Type B pancreatic cell (in vitro differentiated cells): ENCODE results near the gene EHMT2. TPM values are rescaled to one million over a fixed set of nuclear protein-coding genes. Genes with fewer than 3 reads are reported as not detected.

Source experiments
- DNase-seq: peaks from one replicate; pipeline ENCODE4 v3.0.0; 2021; ENCODE audit warnings: mixed read lengths; ENCODE audit not compliant: unreplicated experiment; ENCODE audit errors: extremely low spot score
- H3K27ac Mint-ChIP-seq: 2 replicates; pipeline ENCODE4 v1.8.0; 2021; ENCODE audit warnings: mild to moderate bottlenecking, mixed read lengths
- H3K27me3 Mint-ChIP-seq: 2 replicates; pipeline ENCODE4 v1.8.0; 2021; ENCODE audit warnings: mixed read lengths
- H3K36me3 Mint-ChIP-seq: 2 replicates; pipeline ENCODE4 v1.8.0; 2021; ENCODE audit warnings: mixed read lengths
- H3K4me1 Mint-ChIP-seq: one replicate; pipeline ENCODE4 v1.8.0; 2021; ENCODE audit warnings: mixed read lengths; ENCODE audit not compliant: unreplicated experiment
- H3K4me3 Mint-ChIP-seq: 2 replicates; pipeline ENCODE4 v1.8.0; 2021; ENCODE audit warnings: mild to moderate bottlenecking, mixed read lengths
- H3K9me3 Mint-ChIP-seq: 2 replicates; pipeline ENCODE4 v1.8.0; 2021; ENCODE audit warnings: mixed read lengths
- total RNA-seq: library from RNA; stranded (reverse); gene quantifications from 2 replicates; pipeline ENCODE4 v1.2.1, GENCODE V29; 2021; ENCODE audit warnings: low replicate concordance
- TF ChIP-seq, protein P1 (sequence below): fragments of 200-600 bp; sonication (generic); conservative IDR thresholded peaks from 2 replicates; pipeline ENCODE4 v1.5.0; 2021; ENCODE audit warnings: antibody characterized with exemption, mild to moderate bottlenecking

The EHMT2 gene
- total RNA-seq, 1 donor from 2014 or later, result 136 TPM

DNA sequence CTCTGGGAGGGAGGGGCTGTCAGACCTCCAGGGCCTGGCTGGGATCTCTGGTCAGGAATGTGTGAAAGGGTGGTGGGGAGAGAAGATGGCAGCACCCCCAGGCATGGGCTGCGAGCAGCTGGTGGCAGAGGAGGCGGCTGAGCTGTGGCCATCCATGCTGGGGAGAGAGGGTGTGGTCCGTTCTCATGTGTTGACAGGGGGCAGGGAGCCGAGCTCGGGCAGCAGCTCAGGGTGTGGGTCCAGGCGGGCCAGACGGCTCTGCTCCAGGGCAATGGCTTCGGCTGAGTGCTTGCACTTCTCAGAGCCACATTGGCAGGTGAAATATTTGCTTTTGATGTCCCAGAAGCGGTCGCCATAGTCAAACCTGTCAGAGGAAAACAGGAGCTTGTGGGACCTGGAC is 17.6 kb downstream of the EHMT2 start:
- H3K9me3 Mint-ChIP-seq, result no peaks in the 10 kb centered on the region
- no peak overlapping the region for H3K4me3 Mint-ChIP-seq
- H3K4me1 Mint-ChIP-seq, result no peaks in the 10 kb centered on the region
- H3K36me3 Mint-ChIP-seq, result peaks cover 9% of the 10 kb centered on the region
- H3K27ac Mint-ChIP-seq, result no peak overlapping the region
- TF ChIP-seq, protein P1, sequence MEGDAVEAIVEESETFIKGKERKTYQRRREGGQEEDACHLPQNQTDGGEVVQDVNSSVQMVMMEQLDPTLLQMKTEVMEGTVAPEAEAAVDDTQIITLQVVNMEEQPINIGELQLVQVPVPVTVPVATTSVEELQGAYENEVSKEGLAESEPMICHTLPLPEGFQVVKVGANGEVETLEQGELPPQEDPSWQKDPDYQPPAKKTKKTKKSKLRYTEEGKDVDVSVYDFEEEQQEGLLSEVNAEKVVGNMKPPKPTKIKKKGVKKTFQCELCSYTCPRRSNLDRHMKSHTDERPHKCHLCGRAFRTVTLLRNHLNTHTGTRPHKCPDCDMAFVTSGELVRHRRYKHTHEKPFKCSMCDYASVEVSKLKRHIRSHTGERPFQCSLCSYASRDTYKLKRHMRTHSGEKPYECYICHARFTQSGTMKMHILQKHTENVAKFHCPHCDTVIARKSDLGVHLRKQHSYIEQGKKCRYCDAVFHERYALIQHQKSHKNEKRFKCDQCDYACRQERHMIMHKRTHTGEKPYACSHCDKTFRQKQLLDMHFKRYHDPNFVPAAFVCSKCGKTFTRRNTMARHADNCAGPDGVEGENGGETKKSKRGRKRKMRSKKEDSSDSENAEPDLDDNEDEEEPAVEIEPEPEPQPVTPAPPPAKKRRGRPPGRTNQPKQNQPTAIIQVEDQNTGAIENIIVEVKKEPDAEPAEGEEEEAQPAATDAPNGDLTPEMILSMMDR, result no peak
- DNase-seq, result no peak
- no peaks in the 10 kb centered on the region for H3K27me3 Mint-ChIP-seq

DNA sequence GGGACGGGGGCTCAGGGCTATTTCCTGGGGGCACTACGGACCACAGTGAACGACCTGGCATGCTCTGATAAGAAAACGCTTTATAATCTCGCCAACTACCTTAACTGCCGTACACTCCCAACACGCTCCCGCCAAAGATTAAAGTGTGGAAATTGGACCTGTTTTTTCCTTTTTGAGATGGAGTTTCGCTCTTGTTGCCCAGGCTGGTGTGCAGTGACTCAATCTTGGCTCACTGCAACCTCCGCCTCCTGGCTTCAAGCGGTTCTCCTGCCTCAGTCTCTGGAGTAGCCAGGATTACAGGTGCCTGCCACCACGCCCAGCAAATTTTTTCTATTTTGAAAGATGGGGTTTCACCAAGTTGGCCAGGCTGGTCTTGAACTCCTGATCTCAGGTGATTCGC is 18.4 kb downstream of the EHMT2 start:
- H3K4me1 Mint-ChIP-seq, result no peaks in the 10 kb centered on the region
- H3K9me3 Mint-ChIP-seq, result no peaks in the 10 kb centered on the region
- no peaks in the 10 kb centered on the region for H3K27me3 Mint-ChIP-seq
- H3K36me3 Mint-ChIP-seq, result peaks cover 9% of the 10 kb centered on the region
- H3K27ac Mint-ChIP-seq, result peak overlapping the region; percentile 56
- no peak overlapping the region for H3K4me3 Mint-ChIP-seq
- DNase-seq, result no peak
- TF ChIP-seq, protein P1, result no peak

- H3K36me3 Mint-ChIP-seq, result peaks cover 9% of the 10 kb centered on the region
- no peaks in the 10 kb centered on the region for H3K4me1 Mint-ChIP-seq
- DNase-seq, result no peak
- TF ChIP-seq, protein P1, result no peak
- no peaks in the 10 kb centered on the region for H3K27me3 Mint-ChIP-seq
- no peaks in the 10 kb centered on the region for H3K9me3 Mint-ChIP-seq
- peak within 1 kb of the TSS; percentile 56 for H3K27ac Mint-ChIP-seq
- no peak within 1 kb of the TSS for H3K4me3 Mint-ChIP-seq
Measured at GRCh38 chr6:31878726-31879125, 18.8 kb downstream of the EHMT2 start, which contains the start of gene SLC44A4. Gene SLC44A4 (minus strand): TSS chr6:31878997. CDS start chr6:31878980, 17 bp downstream.

- Mint-ChIP-seq H3K27ac (peak overlapping the region; percentile 21), H3K4me3 (no peak overlapping the region), H3K27me3 (no peaks in the 10 kb centered on the region), H3K9me3 (no peaks in the 10 kb centered on the region), H3K4me1 (no peaks in the 10 kb centered on the region), H3K36me3 (peaks cover 9% of the 10 kb centered on the region)
- no peak for DNase-seq
- TF ChIP-seq, protein P1, result no peak
Measured at GRCh38 chr6:31878222-31878621, 19.3 kb downstream of the EHMT2 start.

DNA sequence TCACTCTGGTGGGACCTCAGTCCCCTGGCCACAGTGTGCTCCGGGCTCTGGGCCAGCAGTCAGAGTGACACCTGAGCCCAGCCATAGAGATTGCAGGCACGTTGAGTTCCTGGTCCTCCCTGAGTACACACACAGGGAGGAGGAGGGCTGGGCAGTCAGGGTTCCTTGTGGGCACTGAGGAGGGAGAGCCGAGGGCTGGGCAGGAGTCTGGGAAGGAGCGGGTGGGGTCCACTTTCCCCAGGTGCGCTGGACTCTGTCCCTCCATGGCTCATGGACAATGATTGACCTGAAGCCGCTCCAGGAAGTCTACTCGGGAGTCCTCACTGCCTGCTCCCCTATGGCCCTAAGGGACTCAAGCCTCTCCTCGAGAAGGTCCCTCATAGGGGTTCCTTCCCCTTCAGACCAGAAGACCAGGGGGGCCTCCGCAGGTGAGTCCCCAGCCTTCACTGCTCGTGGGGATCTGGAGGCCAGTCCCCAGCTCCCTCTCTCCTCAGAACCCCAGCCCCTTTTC is 19.8 kb downstream of the EHMT2 start:
- no peak for DNase-seq

More for the DNA sequence above, 19.8 kb downstream of the EHMT2 start:
- H3K4me1 Mint-ChIP-seq, result no peaks in the 10 kb centered on the region
- no peak overlapping the region for H3K4me3 Mint-ChIP-seq
- TF ChIP-seq, protein P1, result no peak
- no peaks in the 10 kb centered on the region for H3K9me3 Mint-ChIP-seq
- H3K27me3 Mint-ChIP-seq, result no peaks in the 10 kb centered on the region
- peak overlapping the region; percentile 21 for H3K27ac Mint-ChIP-seq
- peaks cover 9% of the 10 kb centered on the region for H3K36me3 Mint-ChIP-seq
